ENCODE data around the gene SLC45A3.
A peak's percentile ranks its signal among the peaks of the same experiment; 100 is the strongest.
"Not testable (repeated sequence)": the region's sequence is repeated elsewhere in the genome, so short reads cannot be mapped to it uniquely, and the experiment has no call there.

Gene SLC45A3, protein sequence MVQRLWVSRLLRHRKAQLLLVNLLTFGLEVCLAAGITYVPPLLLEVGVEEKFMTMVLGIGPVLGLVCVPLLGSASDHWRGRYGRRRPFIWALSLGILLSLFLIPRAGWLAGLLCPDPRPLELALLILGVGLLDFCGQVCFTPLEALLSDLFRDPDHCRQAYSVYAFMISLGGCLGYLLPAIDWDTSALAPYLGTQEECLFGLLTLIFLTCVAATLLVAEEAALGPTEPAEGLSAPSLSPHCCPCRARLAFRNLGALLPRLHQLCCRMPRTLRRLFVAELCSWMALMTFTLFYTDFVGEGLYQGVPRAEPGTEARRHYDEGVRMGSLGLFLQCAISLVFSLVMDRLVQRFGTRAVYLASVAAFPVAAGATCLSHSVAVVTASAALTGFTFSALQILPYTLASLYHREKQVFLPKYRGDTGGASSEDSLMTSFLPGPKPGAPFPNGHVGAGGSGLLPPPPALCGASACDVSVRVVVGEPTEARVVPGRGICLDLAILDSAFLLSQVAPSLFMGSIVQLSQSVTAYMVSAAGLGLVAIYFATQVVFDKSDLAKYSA

DNA sequence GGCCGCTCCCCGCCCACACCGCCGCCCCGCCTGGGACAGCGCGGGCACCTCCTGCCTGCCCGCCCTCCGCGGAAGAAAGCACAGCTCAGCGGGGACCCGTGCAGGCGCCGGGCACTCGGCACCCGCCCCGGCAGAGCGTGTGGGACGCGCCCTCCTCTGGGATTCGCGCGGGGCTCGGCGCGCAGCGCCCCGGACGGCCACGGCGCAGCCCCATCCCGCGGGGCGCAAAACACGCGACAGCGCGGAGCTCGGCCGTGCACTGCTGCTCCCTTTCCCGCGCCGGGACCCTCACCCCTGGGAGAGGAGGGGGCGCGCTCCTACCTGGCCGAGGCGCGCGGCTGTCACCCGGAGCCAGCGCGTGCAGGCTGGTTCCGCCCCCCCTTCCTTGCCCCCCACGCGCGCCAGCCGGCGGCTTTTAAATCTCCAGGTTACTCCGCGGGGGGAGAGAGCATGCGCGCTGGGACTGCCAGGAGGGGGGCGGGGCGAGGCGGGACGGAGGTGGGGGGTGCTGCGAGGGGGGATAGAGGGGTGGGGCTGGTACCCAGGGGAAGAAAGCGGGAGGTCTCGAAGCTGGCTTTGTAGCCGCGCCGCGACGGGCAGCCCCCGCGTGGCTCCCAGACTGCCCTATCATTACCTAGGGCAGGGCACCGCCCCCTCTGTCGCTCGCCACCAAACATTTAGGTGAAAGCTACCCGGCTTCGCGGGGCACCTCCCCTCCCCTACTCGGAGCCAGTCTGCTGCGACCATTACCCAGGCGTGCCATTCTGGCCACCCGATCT, at the start of gene SLC45A3:
TSS of gene SLC45A3 (minus strand) at position 437 of the 779 bp plus-strand sequence. CDS start 15,853 bp downstream, outside the sequence.
- Mint-ChIP-seq H3K27ac (peak within 1 kb of the TSS; percentile 80 to 90 (median 85)), H3K4me1 (peaks cover 45% of the 10 kb centered on the region), H3K9me3 (no peaks in the 10 kb centered on the region), H3K4me3 (peak within 1 kb of the TSS; percentile 86 to 93 (median 92)), H3K27me3 (ENCODE audit: low read depth) (peaks cover 21% of the 10 kb centered on the region), H3K36me3 (ENCODE audit: low read depth) (no peaks in the 10 kb centered on the region)
- TF ChIP-seq, protein P1, sequence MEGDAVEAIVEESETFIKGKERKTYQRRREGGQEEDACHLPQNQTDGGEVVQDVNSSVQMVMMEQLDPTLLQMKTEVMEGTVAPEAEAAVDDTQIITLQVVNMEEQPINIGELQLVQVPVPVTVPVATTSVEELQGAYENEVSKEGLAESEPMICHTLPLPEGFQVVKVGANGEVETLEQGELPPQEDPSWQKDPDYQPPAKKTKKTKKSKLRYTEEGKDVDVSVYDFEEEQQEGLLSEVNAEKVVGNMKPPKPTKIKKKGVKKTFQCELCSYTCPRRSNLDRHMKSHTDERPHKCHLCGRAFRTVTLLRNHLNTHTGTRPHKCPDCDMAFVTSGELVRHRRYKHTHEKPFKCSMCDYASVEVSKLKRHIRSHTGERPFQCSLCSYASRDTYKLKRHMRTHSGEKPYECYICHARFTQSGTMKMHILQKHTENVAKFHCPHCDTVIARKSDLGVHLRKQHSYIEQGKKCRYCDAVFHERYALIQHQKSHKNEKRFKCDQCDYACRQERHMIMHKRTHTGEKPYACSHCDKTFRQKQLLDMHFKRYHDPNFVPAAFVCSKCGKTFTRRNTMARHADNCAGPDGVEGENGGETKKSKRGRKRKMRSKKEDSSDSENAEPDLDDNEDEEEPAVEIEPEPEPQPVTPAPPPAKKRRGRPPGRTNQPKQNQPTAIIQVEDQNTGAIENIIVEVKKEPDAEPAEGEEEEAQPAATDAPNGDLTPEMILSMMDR (IDR thresholded peaks at IDR 0.05; ENCODE audit: unreplicated experiment in 3 of 3), result no peak

DNA sequence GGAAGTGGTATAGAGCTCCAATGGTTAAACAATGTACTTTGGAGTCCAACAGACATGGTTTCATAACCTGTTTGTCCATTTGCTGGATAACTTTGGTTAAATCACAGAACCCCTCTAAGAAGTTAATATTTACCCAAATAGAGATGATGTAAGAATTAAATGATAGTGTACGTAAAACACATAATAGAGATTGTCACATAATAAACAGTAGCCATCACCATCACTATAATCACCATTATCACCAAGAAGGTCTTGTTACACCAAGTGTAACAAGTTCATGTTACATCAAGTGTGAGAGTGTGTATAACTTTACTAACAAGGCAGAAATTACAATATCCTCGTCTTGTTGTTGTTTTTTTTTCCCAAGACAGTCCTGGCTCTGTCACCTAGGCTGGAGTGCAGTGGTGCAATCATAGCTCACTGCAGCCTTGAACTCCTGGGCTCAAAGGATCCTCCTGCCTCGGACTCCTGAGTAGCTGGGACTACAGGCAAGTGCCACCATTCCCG, 46.4 kb upstream of the SLC45A3 start:
- Mint-ChIP-seq H3K27ac (peak overlapping the region in 2 of 3 experiments; percentile 51 to 77), H3K9me3 (no peaks in the 10 kb centered on the region)
- TF ChIP-seq, protein P1 (IDR thresholded peaks at IDR 0.05; ENCODE audit: unreplicated experiment in 3 of 3), result no peak

DNA sequence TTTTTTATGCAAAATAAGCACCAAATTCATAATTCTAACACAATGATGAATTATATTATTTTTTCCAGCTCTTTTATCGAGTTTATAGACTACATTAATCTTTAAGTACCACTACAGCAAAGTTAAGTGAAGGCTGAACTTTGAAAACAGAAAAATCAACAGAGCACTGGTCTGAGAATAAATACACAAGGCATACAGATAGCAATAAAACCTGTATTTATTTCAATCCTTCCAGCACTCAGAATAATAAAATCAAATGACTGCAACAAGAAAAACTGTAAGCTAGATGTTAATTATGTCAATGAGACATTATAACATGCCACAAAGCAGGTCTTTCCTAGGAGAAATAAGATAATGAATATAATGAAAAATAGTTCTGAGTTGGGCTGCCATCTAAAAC, 45.2 kb upstream of the SLC45A3 start:
- TF ChIP-seq, protein P1 (IDR thresholded peaks at IDR 0.05; ENCODE audit: unreplicated experiment in 3 of 3), result no peak
- Mint-ChIP-seq H3K36me3 (ENCODE audit: low read depth) (peaks cover 74% of the 10 kb centered on the region), H3K27me3 (ENCODE audit: low read depth) (no peaks in the 10 kb centered on the region), H3K4me3 (no peak overlapping the region), H3K4me1 (peaks cover 9% of the 10 kb centered on the region), H3K27ac (no peak overlapping the region), H3K9me3 (no peaks in the 10 kb centered on the region)

More for the DNA sequence above, 46.4 kb upstream of the SLC45A3 start:
- Mint-ChIP-seq H3K27me3 (ENCODE audit: low read depth) (no peaks in the 10 kb centered on the region), H3K36me3 (ENCODE audit: low read depth) (peaks cover 72% of the 10 kb centered on the region), H3K4me1 (peaks cover 9% of the 10 kb centered on the region), H3K4me3 (no peak overlapping the region)

DNA sequence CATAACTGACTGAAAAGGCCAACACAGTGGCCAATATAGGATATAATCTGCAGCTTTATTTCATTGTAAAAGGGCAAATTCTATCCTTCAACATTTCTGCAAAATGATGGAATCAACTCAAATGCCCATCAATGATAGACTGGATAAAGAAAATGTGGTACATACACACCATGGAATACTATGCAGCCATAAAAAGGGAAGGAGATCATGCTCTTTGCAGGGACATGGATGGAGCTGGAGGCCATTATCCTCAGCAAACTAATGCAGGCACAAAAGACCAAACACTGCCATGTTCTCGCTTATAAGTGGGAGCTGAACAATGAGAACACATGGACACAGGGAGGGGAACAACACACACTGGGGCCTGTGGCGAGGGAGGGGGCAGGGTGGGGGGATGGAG, 40.4 kb upstream of the SLC45A3 start:
- not testable (repeated sequence) for H3K27ac Mint-ChIP-seq; H3K9me3 Mint-ChIP-seq; H3K4me3 Mint-ChIP-seq; H3K4me1 Mint-ChIP-seq; H3K27me3 Mint-ChIP-seq (ENCODE audit: low read depth)
- H3K36me3 Mint-ChIP-seq (ENCODE audit: low read depth), result peaks cover 87% of the 10 kb centered on the region

DNA sequence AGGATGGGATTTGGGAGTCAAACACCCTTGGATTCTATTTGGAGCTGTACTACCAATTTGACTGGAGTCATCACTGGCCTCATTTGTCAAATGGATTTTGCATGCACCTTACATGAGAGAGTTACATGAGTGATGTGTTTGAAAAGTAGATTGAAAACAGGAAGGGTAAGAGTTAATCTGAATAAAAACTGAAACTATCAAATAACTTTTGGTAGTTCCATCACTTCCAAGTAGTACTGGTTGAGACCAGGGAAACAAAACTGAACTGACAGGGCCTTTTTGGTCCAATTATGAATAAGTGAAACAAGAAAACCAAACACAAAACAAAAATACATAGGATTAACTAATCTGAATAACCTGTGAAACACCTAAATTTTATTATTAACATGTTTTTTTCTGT, 39.5 kb upstream of the SLC45A3 start:
- peaks cover 7% of the 10 kb centered on the region for H3K4me1 Mint-ChIP-seq
- H3K9me3 Mint-ChIP-seq, result no peaks in the 10 kb centered on the region
- H3K27ac Mint-ChIP-seq, result no peak overlapping the region
- H3K4me3 Mint-ChIP-seq, result no peak overlapping the region
- no peaks in the 10 kb centered on the region for H3K27me3 Mint-ChIP-seq (ENCODE audit: low read depth)
- H3K36me3 Mint-ChIP-seq (ENCODE audit: low read depth), result peaks cover 87% of the 10 kb centered on the region
- TF ChIP-seq, protein P1 (IDR thresholded peaks at IDR 0.05; ENCODE audit: unreplicated experiment in 3 of 3), result no peak

DNA sequence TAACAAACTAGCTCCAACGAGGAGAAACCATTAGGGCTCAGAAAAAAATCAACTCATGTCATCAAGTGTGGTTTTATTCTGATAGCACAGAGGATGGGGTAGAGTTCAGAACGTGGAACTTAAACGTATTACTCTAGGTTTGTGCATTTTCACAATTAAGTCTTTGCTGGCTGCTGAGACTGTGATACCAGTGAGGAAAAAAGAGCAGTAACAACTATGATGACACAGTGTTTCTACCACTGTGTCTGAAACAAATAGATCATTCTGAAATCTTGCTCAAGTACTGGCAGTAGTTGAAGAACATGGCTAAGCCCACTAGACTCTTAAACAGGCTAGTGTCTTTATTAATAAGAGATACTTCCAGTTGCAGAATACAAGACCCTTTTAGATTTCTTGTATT, 38.7 kb upstream of the SLC45A3 start:
- no peak overlapping the region for H3K27ac Mint-ChIP-seq
- no peaks in the 10 kb centered on the region for H3K27me3 Mint-ChIP-seq (ENCODE audit: low read depth)
- no peak overlapping the region for H3K4me3 Mint-ChIP-seq
- peaks cover 14% of the 10 kb centered on the region for H3K4me1 Mint-ChIP-seq
- TF ChIP-seq, protein P1 (IDR thresholded peaks at IDR 0.05; ENCODE audit: unreplicated experiment in 3 of 3), result no peak
- no peaks in the 10 kb centered on the region for H3K9me3 Mint-ChIP-seq
- peaks cover 87% of the 10 kb centered on the region for H3K36me3 Mint-ChIP-seq (ENCODE audit: low read depth)

Measured in nephron (organoid).